ENCODE data around the gene SECISBP2L.
A peak's percentile ranks its signal among the peaks of the same experiment; 100 is the strongest.
"Not testable (repeated sequence)": the region's sequence is repeated elsewhere in the genome, so short reads cannot be mapped to it uniquely, and the experiment has no call there.

SECISBP2L gene

DNA sequence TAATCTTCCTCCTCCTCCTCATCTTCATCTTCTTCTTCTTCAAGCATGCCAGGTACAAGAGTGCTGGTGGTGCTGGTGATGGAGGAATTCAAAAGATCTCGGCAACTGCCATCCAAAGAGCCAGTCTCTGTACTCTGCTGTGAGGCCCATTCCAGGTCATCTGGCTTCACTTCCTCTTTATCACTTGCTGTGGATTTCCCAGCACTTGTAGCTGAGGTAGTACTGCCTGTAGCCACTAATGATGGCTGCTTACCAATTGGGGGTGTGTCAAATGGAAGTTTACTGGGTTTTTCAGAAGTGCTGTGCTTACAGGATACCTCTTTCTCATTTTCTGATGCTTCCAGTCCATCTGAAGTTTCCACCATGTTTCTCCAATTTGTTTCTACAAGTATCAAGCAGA lies 53.7 kb downstream of the SECISBP2L start:
- no peak for DNase-seq

- no peak for DNase-seq
These were observed 54.1 kb downstream of the SECISBP2L start for GRCh38 chr15:48992096-48992495.

DNA sequence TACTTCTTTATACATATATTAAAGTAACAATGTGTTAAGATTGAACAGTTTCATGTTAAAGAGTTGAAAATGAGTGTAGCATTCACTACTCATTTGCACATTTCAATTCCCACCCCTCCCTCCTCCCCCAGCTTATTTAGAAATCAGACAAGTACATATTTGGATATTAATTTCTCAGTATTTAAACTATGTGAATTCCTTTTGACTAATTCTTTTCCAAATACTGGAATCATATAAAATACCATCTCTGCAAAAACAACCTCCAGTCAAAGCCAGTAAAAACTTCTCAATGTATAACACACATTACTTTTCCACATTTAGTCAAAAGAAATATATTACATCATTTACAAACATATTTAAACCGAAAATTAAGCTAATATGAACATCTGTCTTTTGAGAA lies 57.1 kb downstream of the SECISBP2L start:
- no peak for DNase-seq

- no peak for DNase-seq
These were observed 59.1 kb downstream of the SECISBP2L start for GRCh38 chr15:48987142-48987541.

- DNase-seq = no peak
These were observed 60.0 kb downstream of the SECISBP2L start for GRCh38 chr15:48986240-48986639.

DNA sequence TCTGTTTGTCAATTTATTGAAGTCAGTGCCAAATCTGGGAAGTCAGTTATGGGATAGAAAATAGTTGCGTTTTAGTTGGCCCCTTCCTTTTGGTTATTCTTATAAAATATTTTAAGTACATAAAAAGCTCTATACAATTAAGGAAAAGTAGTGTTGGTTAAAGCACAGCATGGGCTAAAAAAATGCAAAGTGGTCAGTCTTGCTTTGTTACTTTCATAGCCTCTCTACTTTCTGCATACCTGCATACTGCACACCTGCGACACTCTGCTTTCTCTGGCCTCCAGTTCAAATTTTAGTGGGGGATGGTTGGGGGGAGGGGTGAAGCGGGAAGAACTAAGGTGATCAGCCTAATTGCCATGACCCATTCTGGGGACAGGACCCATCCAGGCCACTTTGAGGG lies 60.7 kb downstream of the SECISBP2L start:
- no peak for DNase-seq

DNA sequence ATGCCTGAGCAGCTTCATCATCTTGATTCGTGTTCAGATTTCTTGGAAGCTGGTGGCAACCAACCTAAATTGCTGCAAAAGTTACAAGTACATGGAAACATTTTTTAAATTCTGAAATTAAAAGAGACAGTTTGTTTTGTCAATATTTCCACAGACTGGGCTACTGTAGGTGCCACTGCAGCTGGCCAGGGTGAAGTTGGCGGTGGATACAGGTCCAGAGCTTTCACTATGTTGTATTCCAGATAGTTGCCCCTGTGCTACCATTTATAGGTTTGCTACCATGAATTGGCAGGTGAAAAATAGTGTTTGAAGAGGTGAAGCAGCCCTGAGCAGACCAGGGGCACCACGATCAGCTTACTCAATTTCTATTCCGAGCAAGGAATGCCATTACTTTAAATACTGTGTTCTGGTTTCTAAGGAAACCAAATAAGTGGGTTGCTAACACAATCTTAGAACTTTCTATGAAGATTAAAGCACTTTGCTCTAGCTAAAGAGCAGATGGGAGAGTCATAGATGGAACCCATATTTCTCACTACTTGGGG lies 61.4 kb downstream of the SECISBP2L start:
- DNase-seq = no peak

- DNase-seq = no peak
These were observed 62.1 kb downstream of the SECISBP2L start for GRCh38 chr15:48984021-48984710.

- no peak for DNase-seq
These were observed 62.9 kb downstream of the SECISBP2L start for GRCh38 chr15:48983300-48983699.

GRCh38 chr15:48981941-48982340 lies 64.3 kb downstream of the SECISBP2L start:
- no peak for DNase-seq

GRCh38 chr15:48978638-48979037 lies 67.6 kb downstream of the SECISBP2L start:
- no peak for DNase-seq

- no peak for DNase-seq
These were observed 69.7 kb downstream of the SECISBP2L start for GRCh38 chr15:48976444-48977088.

GRCh38 chr15:48975472-48976419 lies 70.5 kb downstream of the SECISBP2L start:
- DNase-seq = peak; percentile 9 to 30

- no peak for DNase-seq
These were observed 71.4 kb downstream of the SECISBP2L start for GRCh38 chr15:48974882-48975281.

- DNase-seq = no peak
These were observed 73.3 kb downstream of the SECISBP2L start for GRCh38 chr15:48972750-48973503.

GRCh38 chr15:48970926-48971325 lies 75.3 kb downstream of the SECISBP2L start:
- DNase-seq = not testable (repeated sequence)

- no peak for DNase-seq
These were observed 78.2 kb downstream of the SECISBP2L start for GRCh38 chr15:48968066-48968465.

- no peak for DNase-seq
These were observed 78.9 kb downstream of the SECISBP2L start for GRCh38 chr15:48967336-48967735.

DNA sequence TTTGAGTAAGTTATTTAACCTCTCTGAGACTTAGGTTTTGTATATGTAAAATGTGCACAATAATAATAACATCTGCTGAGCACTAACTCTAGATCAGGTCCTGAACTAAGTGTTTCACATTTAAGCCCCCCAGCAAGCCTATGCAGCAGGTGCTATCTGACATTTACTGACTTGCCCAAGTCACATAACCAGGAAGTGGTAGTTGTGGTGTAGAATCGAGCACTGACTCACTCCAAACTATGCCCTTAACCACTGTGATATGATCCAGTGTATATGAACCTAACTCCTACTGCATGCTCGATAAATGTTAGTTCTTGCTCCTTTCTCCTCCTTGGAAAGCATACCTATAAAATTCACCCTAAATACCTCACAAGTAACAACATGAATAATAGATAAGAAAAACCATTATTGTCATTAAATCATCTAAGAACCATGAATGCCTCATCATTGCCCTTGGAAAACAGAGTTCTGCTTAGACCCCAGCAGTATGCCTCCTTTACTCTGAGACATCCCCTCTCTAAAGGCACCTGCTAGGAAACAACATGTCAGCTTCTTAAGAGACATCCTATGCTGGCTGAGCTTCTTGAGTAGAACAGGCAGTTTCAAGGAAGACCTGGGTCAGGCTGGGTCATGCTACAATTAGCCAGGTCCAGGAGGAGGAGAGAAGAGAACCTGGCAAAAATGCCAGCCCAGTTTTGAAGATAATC lies 79.5 kb downstream of the SECISBP2L start:
- no peak for DNase-seq

GRCh38 chr15:48965972-48966371 lies 80.3 kb downstream of the SECISBP2L start:
- DNase-seq = peak in 1 of 2 experiments; percentile 15

- no peak for DNase-seq
These were observed 81.3 kb downstream of the SECISBP2L start for GRCh38 chr15:48964898-48965297.

Data from SW 1271 (cell line).